Measurements from ENCODE around the gene METTL17. TPM values are rescaled to one million over a fixed set of nuclear protein-coding genes. Genes with fewer than 3 reads are reported as not detected.
A peak's percentile ranks its signal among the peaks of the same experiment; 100 is the strongest.
"Not testable (repeated sequence)": the region's sequence is repeated elsewhere in the genome, so short reads cannot be mapped to it uniquely, and the experiment has no call there.

METTL17 gene
- total and polyA plus RNA-seq, 12 donors = 66.2 to 231 (median 100) TPM

GRCh38 chr14:21040370-21040925 lies 50.7 kb downstream of the METTL17 start:
- Histone ChIP-seq H3K27ac (peak overlapping the region in 2 of 5 donors; percentile 75 to 81), H3K4me3 (no peak overlapping the region), H3K36me3 (replicated peaks in 1 of 2) (no peaks in the 10 kb centered on the region), H3K4me1 (replicated peaks in 1 of 2) (peaks cover 35 to 62% of the 10 kb centered on the region in 2 donors), H3K27me3 (no peaks in the 10 kb centered on the region), H3K9me3 (replicated peaks in 1 of 3) (no peaks in the 10 kb centered on the region)
- TF ChIP-seq POLR2A (IDR thresholded peaks at IDR 0.05) (no peak), CTCF (IDR thresholded peaks at IDR 0.05) (peak in 2 of 6 experiments; percentile 9 to 13)
- no peak for DNase-seq
- intact Hi-C loops (cut with DNase I) = no loop called here
- WGBS, 4 donors = 73 to 80% (median 78%) methylated on average over 8 of the region's 8 CpGs

- 84 to 91% (median 88%) methylated on average over 3 of the region's 3 CpGs for WGBS, 4 donors
- DNase-seq; H3K27me3 ChIP-seq; H3K36me3 ChIP-seq (replicated peaks in 1 of 2); H3K9me3 ChIP-seq (replicated peaks in 1 of 3); intact Hi-C loops (cut with DNase I); H3K4me3 ChIP-seq: not testable (repeated sequence)
- H3K4me1 ChIP-seq (replicated peaks in 1 of 2) = peaks cover 35 to 62% of the 10 kb centered on the region in 2 donors
- peak overlapping the region; percentile 1 to 76 (median 54) for H3K27ac ChIP-seq
Measured at GRCh38 chr14:21040941-21041340, 51.2 kb downstream of the METTL17 start.

- Histone ChIP-seq H3K9me3 (replicated peaks in 1 of 3) (no peaks in the 10 kb centered on the region), H3K36me3 (replicated peaks in 1 of 2) (no peaks in the 10 kb centered on the region), H3K4me3 (no peak within 1 kb of the TSS), H3K27me3 (no peaks in the 10 kb centered on the region), H3K4me1 (replicated peaks in 1 of 2) (peaks cover 35 to 62% of the 10 kb centered on the region in 2 donors), H3K27ac (peak within 1 kb of the TSS; percentile 9 to 76 (median 65))
- TF ChIP-seq POLR2A (IDR thresholded peaks at IDR 0.05) (no peak), CTCF (IDR thresholded peaks at IDR 0.05) (no peak)
- intact Hi-C loops (cut with DNase I) = no loop called here
- peak; percentile 85 to 93 (median 92) for DNase-seq
- 58 to 70% (median 63%) methylated on average over 11 of the region's 11 CpGs for WGBS, 4 donors
Measured at GRCh38 chr14:21041676-21042433, 52.1 kb downstream of the METTL17 start, which contains the start of gene RNASE7. Gene RNASE7 (plus strand): TSS chr14:21042362. CDS start chr14:21042993, 631 bp downstream.

GRCh38 chr14:21042918-21043317 lies 53.1 kb downstream of the METTL17 start:
- WGBS, 4 donors = 45 to 53% (median 49%) methylated on average over 8 of the region's 8 CpGs
- DNase-seq = peak; percentile 44 to 74 (median 59)
- Histone ChIP-seq H3K9me3 (replicated peaks in 1 of 3) (no peaks in the 10 kb centered on the region), H3K4me3 (no peak overlapping the region), H3K27me3 (no peaks in the 10 kb centered on the region), H3K36me3 (replicated peaks in 1 of 2) (no peaks in the 10 kb centered on the region), H3K27ac (peak overlapping the region in 3 of 5 donors; percentile 65 to 76 (median 75)), H3K4me1 (replicated peaks in 1 of 2) (peaks cover 40 to 67% of the 10 kb centered on the region in 2 donors)
- intact Hi-C loops (cut with DNase I) = no loop called here
- TF ChIP-seq CTCF (IDR thresholded peaks at IDR 0.05) (no peak), POLR2A (IDR thresholded peaks at IDR 0.05) (peak in 1 of 2 donors; percentile 19)
